SK-N-SH treated with all-trans-retinoic acid at 6 μM for 48 hours (cell line): ENCODE data around the gene LPP.

Source experiments
- ATAC-seq: fragments of 200-7000 bp; cut with Tn5 transposase; 3 replicates; pipeline ENCODE4 v1.9.1; 2020; ENCODE audit warnings: mild to moderate bottlenecking, moderate library complexity
- ARNTL ChIP-seq: fragments of 450-650 bp; formaldehyde crosslinking; IDR thresholded peaks from 2 replicates; pipeline ENCODE4 v1.5.0; 2020; ENCODE audit warnings: low read depth, mild to moderate bottlenecking, moderate library complexity, borderline replicate concordance
- BACH2 ChIP-seq: fragments of 250-450 bp; sonication (Bioruptor Pico); IDR thresholded peaks from 2 replicates; pipeline ENCODE4 v1.9.0; 2021; ENCODE audit warnings: mild to moderate bottlenecking, borderline replicate concordance
- CSDC2 ChIP-seq: fragments of 250-450 bp; sonication (Bioruptor Pico); IDR thresholded peaks from 2 replicates; pipeline ENCODE4 v1.5.0; 2020; ENCODE audit warnings: mild to moderate bottlenecking, moderate library complexity
- ESRRG ChIP-seq: fragments of 250-450 bp; sonication (Bioruptor Pico); IDR thresholded peaks from 2 replicates; pipeline ENCODE4 v1.6.1; 2021; ENCODE audit warnings: mild to moderate bottlenecking
- GLIS3 ChIP-seq: fragments of 250-450 bp; sonication (Bioruptor Pico); IDR thresholded peaks from 2 replicates; pipeline ENCODE4 v1.5.0; 2020; ENCODE audit warnings: mild to moderate bottlenecking, moderate library complexity
- ISL1 ChIP-seq: fragments of 250-450 bp; sonication (Bioruptor Pico); IDR thresholded peaks from 2 replicates; pipeline ENCODE4 v2.1.2; 2022; ENCODE audit warnings: mild to moderate bottlenecking, moderate library complexity
- OSR1 ChIP-seq: fragments of 250-450 bp; sonication (Bioruptor Pico); IDR thresholded peaks from 2 replicates; pipeline ENCODE4 v1.8.0; 2022; ENCODE audit warnings: moderate library complexity, mild to moderate bottlenecking, inconsistent platforms
- PPARA ChIP-seq: fragments of 250-450 bp; sonication (Bioruptor Pico); IDR thresholded peaks from 2 replicates; pipeline ENCODE4 v1.5.0; 2020; ENCODE audit warnings: mild to moderate bottlenecking, borderline replicate concordance
- RARB ChIP-seq: fragments of 250-450 bp; sonication (Bioruptor Pico); IDR thresholded peaks from 2 replicates; pipeline ENCODE4 v1.8.0; 2021; ENCODE audit warnings: mild to moderate bottlenecking, moderate library complexity
- SNAI2 ChIP-seq: fragments of 250-450 bp; sonication (Bioruptor Pico); IDR thresholded peaks from 2 replicates; pipeline ENCODE4 v1.5.0; 2020; ENCODE audit warnings: mild to moderate bottlenecking, moderate library complexity
- TCF4 ChIP-seq: fragments of 250-450 bp; sonication (Bioruptor Pico); IDR thresholded peaks from 2 replicates; pipeline ENCODE4 v1.8.0; 2021; ENCODE audit warnings: mild to moderate bottlenecking, moderate library complexity, borderline replicate concordance
- TOX ChIP-seq: fragments of 250-450 bp; sonication (Bioruptor Pico); IDR thresholded peaks from 2 replicates; pipeline ENCODE4 v1.8.0; 2021; ENCODE audit warnings: mild to moderate bottlenecking, moderate library complexity, borderline replicate concordance
- ZC3H10 ChIP-seq: fragments of 250-450 bp; sonication (Bioruptor Pico); IDR thresholded peaks from 2 replicates; pipeline ENCODE4 v1.5.1; 2021; ENCODE audit warnings: mild to moderate bottlenecking, moderate library complexity
- ZFP3 ChIP-seq: fragments of 250-450 bp; sonication (Bioruptor Pico); IDR thresholded peaks from 2 replicates; pipeline ENCODE4 v1.5.0; 2020; ENCODE audit warnings: mild to moderate bottlenecking, moderate library complexity
- ZFP30 ChIP-seq: fragments of 450-650 bp; formaldehyde crosslinking; IDR thresholded peaks from 2 replicates; pipeline ENCODE4 v1.5.0; 2022; ENCODE audit warnings: mild to moderate bottlenecking, moderate library complexity
- ZNF565 ChIP-seq: fragments of 450-650 bp; formaldehyde crosslinking; conservative IDR thresholded peaks from 2 replicates; pipeline ENCODE4 v1.5.0; 2020; ENCODE audit warnings: low read depth, mild to moderate bottlenecking, moderate library complexity
- ZNF70 ChIP-seq: fragments of 450-650 bp; formaldehyde crosslinking; IDR thresholded peaks from 2 replicates; pipeline ENCODE4 v1.5.0; 2020; ENCODE audit warnings: mild to moderate bottlenecking, moderate library complexity
- TF ChIP-seq, protein P1 (sequence below): fragments of 250-450 bp; sonication (Bioruptor Pico); IDR thresholded peaks from 2 replicates; pipeline ENCODE4 v1.5.1; 2021; ENCODE audit warnings: mild to moderate bottlenecking, moderate library complexity
- TF ChIP-seq, protein P2 (sequence below): fragments of 250-450 bp; sonication (Bioruptor Pico); IDR thresholded peaks from 2 replicates; pipeline ENCODE4 v1.8.0; 2021; ENCODE audit warnings: low read depth, mild to moderate bottlenecking, moderate library complexity, borderline replicate concordance
- TF ChIP-seq, protein P3 (sequence below): fragments of 250-450 bp; sonication (Bioruptor Pico); IDR thresholded peaks from 2 replicates; pipeline ENCODE4 v1.5.1; 2020; ENCODE audit warnings: low read depth, mild to moderate bottlenecking, moderate library complexity
- TF ChIP-seq, protein P4 (sequence below): fragments of 250-450 bp; sonication (Bioruptor Pico); IDR thresholded peaks from 2 replicates; pipeline ENCODE4 v1.8.0; 2020; ENCODE audit warnings: mild to moderate bottlenecking, moderate library complexity, borderline replicate concordance
- TF ChIP-seq, protein P5 (sequence below): fragments of 250-450 bp; sonication (Bioruptor Pico); IDR thresholded peaks from 2 replicates; pipeline ENCODE4 v1.5.0; 2020; ENCODE audit warnings: mild to moderate bottlenecking, moderate library complexity

The LPP gene

DNA sequence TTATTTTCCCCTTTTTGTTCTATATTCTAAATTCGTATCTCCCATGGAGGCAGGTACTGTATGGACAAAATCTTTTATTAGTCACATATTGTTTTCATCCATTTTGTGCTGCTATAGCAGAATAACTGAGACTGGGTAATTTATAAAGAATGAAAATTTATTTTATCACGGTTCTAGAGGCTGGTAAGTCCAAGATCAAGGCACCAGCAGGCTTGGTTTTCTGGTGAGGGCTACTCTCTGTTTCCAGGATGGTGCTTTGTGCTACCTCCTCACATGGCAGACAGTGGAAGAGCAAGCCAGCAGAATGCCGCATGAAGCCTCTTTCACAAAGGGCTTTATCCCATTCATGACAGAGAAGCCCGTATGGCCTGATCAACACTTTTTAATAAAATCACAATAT is 595.9 kb downstream of the LPP start:
- TF ChIP-seq, protein P1, sequence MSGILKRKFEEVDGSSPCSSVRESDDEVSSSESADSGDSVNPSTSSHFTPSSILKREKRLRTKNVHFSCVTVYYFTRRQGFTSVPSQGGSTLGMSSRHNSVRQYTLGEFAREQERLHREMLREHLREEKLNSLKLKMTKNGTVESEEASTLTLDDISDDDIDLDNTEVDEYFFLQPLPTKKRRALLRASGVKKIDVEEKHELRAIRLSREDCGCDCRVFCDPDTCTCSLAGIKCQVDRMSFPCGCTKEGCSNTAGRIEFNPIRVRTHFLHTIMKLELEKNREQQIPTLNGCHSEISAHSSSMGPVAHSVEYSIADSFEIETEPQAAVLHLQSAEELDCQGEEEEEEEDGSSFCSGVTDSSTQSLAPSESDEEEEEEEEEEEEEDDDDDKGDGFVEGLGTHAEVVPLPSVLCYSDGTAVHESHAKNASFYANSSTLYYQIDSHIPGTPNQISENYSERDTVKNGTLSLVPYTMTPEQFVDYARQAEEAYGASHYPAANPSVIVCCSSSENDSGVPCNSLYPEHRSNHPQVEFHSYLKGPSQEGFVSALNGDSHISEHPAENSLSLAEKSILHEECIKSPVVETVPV (CRISPR knock-in tag), result no peak
- TF ChIP-seq SNAI2 (CRISPR knock-in tag), result no peak
- TF ChIP-seq, all 23 proteins: peak for 0
- no peak for ATAC-seq

DNA sequence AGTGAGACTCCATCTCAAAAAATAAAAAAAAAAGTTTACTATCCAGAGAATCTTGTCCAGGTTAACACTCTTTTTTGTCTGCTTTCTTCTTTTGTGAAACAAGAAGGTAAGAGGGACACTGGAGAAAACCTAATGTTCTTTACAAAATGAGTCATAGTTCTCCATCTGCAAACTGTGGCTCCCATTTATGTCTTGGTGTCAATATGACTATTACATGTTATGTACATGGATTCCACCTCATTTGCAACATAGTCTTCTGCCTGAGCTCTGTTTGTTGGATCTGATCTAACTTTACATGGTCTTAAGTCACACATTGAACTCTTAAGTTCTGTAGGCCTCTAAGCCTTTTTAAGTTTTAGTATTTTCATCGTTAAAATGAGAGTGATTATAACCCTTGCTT is 596.7 kb downstream of the LPP start:
- ATAC-seq, result no peak
- TF ChIP-seq ZC3H10 (CRISPR knock-in tag) (no peak), BACH2 (CRISPR knock-in tag) (no peak), ZFP3 (CRISPR knock-in tag) (no peak), TOX (no peak), ISL1 (CRISPR knock-in tag) (no peak), ZNF70 (CRISPR knock-in tag) (no peak), PPARA (no peak), ZFP30 (CRISPR knock-in tag) (no peak), ARNTL (CRISPR knock-in tag) (no peak), ESRRG (CRISPR knock-in tag) (no peak), CSDC2 (CRISPR knock-in tag) (no peak), GLIS3 (no peak), ZNF565 (no peak), TCF4 (CRISPR knock-in tag) (no peak), OSR1 (CRISPR knock-in tag) (no peak)
- TF ChIP-seq, protein P2, sequence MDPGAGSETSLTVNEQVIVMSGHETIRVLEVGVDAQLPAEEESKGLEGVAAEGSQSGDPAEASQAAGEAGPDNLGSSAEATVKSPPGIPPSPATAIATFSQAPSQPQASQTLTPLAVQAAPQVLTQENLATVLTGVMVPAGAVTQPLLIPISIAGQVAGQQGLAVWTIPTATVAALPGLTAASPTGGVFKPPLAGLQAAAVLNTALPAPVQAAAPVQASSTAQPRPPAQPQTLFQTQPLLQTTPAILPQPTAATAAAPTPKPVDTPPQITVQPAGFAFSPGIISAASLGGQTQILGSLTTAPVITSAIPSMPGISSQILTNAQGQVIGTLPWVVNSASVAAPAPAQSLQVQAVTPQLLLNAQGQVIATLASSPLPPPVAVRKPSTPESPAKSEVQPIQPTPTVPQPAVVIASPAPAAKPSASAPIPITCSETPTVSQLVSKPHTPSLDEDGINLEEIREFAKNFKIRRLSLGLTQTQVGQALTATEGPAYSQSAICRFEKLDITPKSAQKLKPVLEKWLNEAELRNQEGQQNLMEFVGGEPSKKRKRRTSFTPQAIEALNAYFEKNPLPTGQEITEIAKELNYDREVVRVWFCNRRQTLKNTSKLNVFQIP (CRISPR knock-in tag), result no peak
- TF ChIP-seq, protein P3, sequence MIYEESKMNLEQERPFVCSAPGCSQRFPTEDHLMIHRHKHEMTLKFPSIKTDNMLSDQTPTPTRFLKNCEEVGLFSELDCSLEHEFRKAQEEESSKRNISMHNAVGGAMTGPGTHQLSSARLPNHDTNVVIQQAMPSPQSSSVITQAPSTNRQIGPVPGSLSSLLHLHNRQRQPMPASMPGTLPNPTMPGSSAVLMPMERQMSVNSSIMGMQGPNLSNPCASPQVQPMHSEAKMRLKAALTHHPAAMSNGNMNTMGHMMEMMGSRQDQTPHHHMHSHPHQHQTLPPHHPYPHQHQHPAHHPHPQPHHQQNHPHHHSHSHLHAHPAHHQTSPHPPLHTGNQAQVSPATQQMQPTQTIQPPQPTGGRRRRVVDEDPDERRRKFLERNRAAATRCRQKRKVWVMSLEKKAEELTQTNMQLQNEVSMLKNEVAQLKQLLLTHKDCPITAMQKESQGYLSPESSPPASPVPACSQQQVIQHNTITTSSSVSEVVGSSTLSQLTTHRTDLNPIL, result no peak
- TF ChIP-seq, protein P1 (CRISPR knock-in tag), result no peak
- TF ChIP-seq, protein P4, sequence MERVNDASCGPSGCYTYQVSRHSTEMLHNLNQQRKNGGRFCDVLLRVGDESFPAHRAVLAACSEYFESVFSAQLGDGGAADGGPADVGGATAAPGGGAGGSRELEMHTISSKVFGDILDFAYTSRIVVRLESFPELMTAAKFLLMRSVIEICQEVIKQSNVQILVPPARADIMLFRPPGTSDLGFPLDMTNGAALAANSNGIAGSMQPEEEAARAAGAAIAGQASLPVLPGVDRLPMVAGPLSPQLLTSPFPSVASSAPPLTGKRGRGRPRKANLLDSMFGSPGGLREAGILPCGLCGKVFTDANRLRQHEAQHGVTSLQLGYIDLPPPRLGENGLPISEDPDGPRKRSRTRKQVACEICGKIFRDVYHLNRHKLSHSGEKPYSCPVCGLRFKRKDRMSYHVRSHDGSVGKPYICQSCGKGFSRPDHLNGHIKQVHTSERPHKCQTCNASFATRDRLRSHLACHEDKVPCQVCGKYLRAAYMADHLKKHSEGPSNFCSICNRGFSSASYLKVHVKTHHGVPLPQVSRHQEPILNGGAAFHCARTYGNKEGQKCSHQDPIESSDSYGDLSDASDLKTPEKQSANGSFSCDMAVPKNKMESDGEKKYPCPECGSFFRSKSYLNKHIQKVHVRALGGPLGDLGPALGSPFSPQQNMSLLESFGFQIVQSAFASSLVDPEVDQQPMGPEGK (CRISPR knock-in tag), result no peak

DNA sequence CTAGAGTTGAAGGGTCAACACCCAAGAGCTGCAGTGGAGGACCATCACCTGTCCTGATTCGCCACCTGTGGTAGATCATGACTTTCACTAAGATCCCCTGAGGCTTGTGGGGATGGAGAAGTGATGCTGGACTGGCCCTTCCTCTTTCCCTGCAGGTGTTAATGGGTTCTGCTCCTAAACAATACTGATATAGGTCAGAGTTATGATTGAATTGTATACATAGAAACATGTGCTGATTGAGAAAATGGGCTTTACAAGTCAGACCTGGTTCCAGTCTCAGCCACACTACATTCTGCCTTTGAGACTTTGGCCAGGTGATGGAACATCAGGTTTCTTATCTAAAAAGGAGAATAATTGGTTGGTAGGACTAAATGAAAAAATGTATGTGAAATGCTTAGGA is 598.9 kb downstream of the LPP start:
- no peak for TF ChIP-seq ZFP3 (CRISPR knock-in tag)
- TF ChIP-seq, protein P1 (CRISPR knock-in tag), result no peak
- no peak for TF ChIP-seq PPARA
- no peak for TF ChIP-seq ISL1 (CRISPR knock-in tag)
- TF ChIP-seq, protein P5, sequence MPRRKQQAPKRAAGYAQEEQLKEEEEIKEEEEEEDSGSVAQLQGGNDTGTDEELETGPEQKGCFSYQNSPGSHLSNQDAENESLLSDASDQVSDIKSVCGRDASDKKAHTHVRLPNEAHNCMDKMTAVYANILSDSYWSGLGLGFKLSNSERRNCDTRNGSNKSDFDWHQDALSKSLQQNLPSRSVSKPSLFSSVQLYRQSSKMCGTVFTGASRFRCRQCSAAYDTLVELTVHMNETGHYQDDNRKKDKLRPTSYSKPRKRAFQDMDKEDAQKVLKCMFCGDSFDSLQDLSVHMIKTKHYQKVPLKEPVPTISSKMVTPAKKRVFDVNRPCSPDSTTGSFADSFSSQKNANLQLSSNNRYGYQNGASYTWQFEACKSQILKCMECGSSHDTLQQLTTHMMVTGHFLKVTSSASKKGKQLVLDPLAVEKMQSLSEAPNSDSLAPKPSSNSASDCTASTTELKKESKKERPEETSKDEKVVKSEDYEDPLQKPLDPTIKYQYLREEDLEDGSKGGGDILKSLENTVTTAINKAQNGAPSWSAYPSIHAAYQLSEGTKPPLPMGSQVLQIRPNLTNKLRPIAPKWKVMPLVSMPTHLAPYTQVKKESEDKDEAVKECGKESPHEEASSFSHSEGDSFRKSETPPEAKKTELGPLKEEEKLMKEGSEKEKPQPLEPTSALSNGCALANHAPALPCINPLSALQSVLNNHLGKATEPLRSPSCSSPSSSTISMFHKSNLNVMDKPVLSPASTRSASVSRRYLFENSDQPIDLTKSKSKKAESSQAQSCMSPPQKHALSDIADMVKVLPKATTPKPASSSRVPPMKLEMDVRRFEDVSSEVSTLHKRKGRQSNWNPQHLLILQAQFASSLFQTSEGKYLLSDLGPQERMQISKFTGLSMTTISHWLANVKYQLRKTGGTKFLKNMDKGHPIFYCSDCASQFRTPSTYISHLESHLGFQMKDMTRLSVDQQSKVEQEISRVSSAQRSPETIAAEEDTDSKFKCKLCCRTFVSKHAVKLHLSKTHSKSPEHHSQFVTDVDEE (CRISPR knock-in tag), result no peak
- TF ChIP-seq, protein P4 (CRISPR knock-in tag), result no peak
- TF ChIP-seq RARB (CRISPR knock-in tag), result no peak
- TF ChIP-seq BACH2 (CRISPR knock-in tag), result no peak
- no peak for TF ChIP-seq ZFP30 (CRISPR knock-in tag)
- TF ChIP-seq ESRRG (CRISPR knock-in tag), result no peak
- TF ChIP-seq OSR1 (CRISPR knock-in tag), result no peak
- no peak for ATAC-seq
